Measurements from ENCODE around the gene ZNF239. TPM values are rescaled to one million over a fixed set of nuclear protein-coding genes. Genes with fewer than 3 reads are reported as not detected.

The ZNF239 gene
- total and polyA plus RNA-seq, 2 experiments from 2014 or later: 6.2 to 6.8 TPM

DNA sequence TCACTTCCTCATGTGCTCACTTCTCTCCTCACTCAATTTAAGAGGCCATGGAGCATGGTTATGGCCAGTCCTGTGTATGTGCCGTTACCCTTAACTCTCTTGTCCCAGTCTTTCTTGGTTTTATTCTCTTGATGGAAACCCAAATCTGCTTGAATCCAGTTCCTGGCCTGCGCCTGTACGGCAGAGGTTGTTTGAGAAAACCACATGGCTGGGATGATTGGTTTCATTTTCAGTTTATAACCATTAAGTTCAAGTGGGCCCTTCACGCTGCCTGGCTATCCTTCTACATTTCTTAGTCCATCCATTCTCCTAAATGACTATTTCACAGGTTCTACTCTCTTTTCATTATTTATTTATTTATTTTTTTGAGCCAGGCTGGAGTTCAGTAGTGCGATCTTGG, 1.6 kb upstream of the ZNF239 start:
- Histone ChIP-seq H3K9me2 (ENCODE audit: insufficient read depth) (no peaks in the 10 kb centered on the region), H3K79me2 (ENCODE audit: insufficient read depth) (no peaks in the 10 kb centered on the region), H3K27ac (no peak overlapping the region), H2AFZ (no peak overlapping the region), H3K27me3 (replicated peaks; ENCODE audit: insufficient read depth) (no peaks in the 10 kb centered on the region; the same call in 1 of the 2 replicates), H3F3A (ENCODE audit: insufficient read depth) (no peaks in the 10 kb centered on the region), H3K9me3 (ENCODE audit: low read depth) (no peaks in the 10 kb centered on the region), H4K20me1 (ENCODE audit: insufficient read depth) (no peaks in the 10 kb centered on the region), H3K4me3 (no peak overlapping the region), H3K4me1 (ENCODE audit: insufficient read depth) (peaks cover 4% of the 10 kb centered on the region; the same call in 1 of the 2 replicates), H3K9ac (no peak overlapping the region), H3K4me2 (ENCODE audit: unreplicated experiment) (no peak overlapping the region), H3K36me3 (ENCODE audit: low read depth) (no peaks in the 10 kb centered on the region)
- 96 to 98% methylated on average over 5 of the region's 5 CpGs for WGBS, 2 experiments (ENCODE audit: low coverage in 1 of 2, low lambda C conversion rate in 2 of 2, missing lambda C conversion rate in 2 of 2)
- TF ChIP-seq EZH2 (IDR thresholded peaks at IDR 0.05; ENCODE audit: insufficient read depth, poor library complexity, severe bottlenecking) (no peak), EZH2phosphoT487 (IDR thresholded peaks at IDR 0.05; ENCODE audit: insufficient read depth, low read depth) (no peak)
- DNase-seq: no peak
- in situ Hi-C loops (cut with MboI): no loop called here

DNA sequence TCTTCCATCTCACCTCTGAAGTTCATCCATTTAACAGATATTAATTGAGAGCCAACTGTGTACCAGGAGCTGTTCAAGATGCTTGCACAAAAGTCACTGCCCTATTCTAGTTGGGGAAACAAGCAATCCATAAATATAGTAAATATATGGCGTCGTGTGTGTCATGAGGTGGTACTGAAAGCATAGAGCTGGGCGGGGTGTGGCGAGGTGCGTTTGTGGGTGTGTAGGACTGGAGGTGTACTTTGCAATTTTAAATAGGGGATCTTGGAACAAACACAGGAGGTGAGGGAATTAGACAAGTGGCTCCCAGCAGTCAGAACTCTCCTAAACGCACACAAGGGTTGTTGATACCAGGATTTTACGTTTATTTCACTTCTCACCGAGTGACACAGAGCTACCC, 490 bp upstream of the ZNF239 start:
- in situ Hi-C loops (cut with MboI): no loop called here
- H3K4me2 ChIP-seq (ENCODE audit: unreplicated experiment): peak overlapping the region; percentile 82
- H3K9me2 ChIP-seq (ENCODE audit: insufficient read depth): no peaks in the 10 kb centered on the region
- peaks cover 4% of the 10 kb centered on the region; the same call in 1 of the 2 replicates for H3K4me1 ChIP-seq (ENCODE audit: insufficient read depth)
- 0 out of 2 replicates have a peak overlapping the region, but pooled peaks have one; percentile 18 for H3K27ac ChIP-seq
- H3K9me3 ChIP-seq (ENCODE audit: low read depth): no peaks in the 10 kb centered on the region
- no peaks in the 10 kb centered on the region for H3K36me3 ChIP-seq (ENCODE audit: low read depth)
- 86 to 89% methylated on average over 8 of the region's 8 CpGs for WGBS, 2 experiments (ENCODE audit: low coverage in 1 of 2, low lambda C conversion rate in 2 of 2, missing lambda C conversion rate in 2 of 2)
- no peaks in the 10 kb centered on the region for H3F3A ChIP-seq (ENCODE audit: insufficient read depth)
- peak overlapping the region; percentile 76 for H3K9ac ChIP-seq
- peak; percentile 3 for DNase-seq
- no peaks in the 10 kb centered on the region for H3K27me3 ChIP-seq (replicated peaks; ENCODE audit: insufficient read depth)
- no peaks in the 10 kb centered on the region for H3K79me2 ChIP-seq (ENCODE audit: insufficient read depth)
- TF ChIP-seq EZH2phosphoT487 (IDR thresholded peaks at IDR 0.05; ENCODE audit: insufficient read depth, low read depth) (no peak), EZH2 (IDR thresholded peaks at IDR 0.05; ENCODE audit: insufficient read depth, poor library complexity, severe bottlenecking) (no peak)
- peak overlapping the region; percentile 71 for H3K4me3 ChIP-seq
- peak overlapping the region; percentile 96 for H2AFZ ChIP-seq
- no peaks in the 10 kb centered on the region for H4K20me1 ChIP-seq (ENCODE audit: insufficient read depth)

DNA sequence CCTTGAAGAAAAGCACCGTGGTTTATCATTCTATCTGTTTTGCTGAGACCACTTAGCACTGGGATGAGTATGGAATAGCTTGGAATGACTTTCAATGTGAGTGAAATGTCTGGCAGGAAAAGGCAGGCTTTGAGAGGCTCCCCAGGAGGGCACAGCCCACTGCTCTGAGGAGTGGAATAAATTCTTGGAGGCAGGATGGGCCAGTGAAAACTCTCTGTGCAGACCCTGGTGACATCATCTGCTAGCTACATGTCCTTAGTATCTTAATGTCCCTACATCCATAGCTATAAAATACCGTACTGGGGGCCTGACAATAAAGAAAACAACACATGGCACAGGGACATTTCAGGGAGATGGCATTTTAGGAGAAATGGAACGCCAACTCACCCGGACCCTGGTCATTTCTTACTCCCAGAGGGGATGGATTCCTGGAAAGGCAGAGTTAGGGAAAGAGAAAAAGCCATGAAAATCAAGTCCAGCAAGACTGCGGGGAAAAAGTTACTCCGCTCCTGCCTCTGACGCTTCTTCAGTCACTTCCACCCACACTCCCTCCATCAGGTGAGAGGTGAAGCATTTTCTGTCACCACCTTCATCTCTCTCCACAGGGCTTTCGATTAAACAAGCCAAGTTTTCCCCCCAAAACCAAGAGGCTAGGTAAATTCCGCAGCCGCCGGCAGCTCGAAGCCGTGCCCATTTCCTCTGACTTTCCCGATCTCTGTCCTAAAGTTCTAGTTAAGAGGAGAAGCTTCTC, 991 bp downstream of the ZNF239 start:
- H3K4me2 ChIP-seq (ENCODE audit: unreplicated experiment): peak overlapping the region; percentile 82
- in situ Hi-C loops (cut with MboI): no loop called here

DNA sequence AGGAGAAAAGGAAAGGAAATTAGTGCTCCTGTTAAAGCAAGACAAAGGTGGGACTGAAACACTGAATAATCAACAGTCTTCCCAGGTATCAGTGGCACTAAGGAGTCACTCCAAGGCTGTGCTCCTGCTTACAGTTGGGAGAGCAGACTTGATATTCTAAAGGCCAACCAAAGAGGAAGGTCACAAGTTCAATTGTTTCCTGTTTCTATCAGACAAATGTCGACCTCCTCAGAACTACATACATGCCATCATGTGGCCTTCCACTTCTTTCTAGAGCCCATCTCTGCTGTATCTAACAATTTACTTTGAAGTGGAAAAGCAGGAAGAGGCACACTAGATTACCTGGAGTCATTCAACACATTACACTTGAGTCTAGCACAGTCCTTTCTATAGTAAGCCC, 3.4 kb downstream of the ZNF239 start:
- WGBS, 2 experiments (ENCODE audit: low coverage in 1 of 2, low lambda C conversion rate in 2 of 2, missing lambda C conversion rate in 2 of 2): 8 to 17% methylated on average over 1 of the region's 1 CpG
- H3K9me3 ChIP-seq (ENCODE audit: low read depth): no peaks in the 10 kb centered on the region

More for the DNA sequence above, 991 bp downstream of the ZNF239 start:
- Histone ChIP-seq H3K9me2 (ENCODE audit: insufficient read depth) (no peaks in the 10 kb centered on the region), H3K79me2 (ENCODE audit: insufficient read depth) (no peaks in the 10 kb centered on the region), H3K4me1 (ENCODE audit: insufficient read depth) (peaks cover 4% of the 10 kb centered on the region; the same call in 1 of the 2 replicates), H3K27me3 (replicated peaks; ENCODE audit: insufficient read depth) (no peaks in the 10 kb centered on the region), H2AFZ (peak overlapping the region; percentile 96), H3K9ac (peak overlapping the region; percentile 76), H3K36me3 (ENCODE audit: low read depth) (no peaks in the 10 kb centered on the region), H3F3A (ENCODE audit: insufficient read depth) (no peaks in the 10 kb centered on the region), H3K4me3 (peak overlapping the region; percentile 71), H3K9me3 (ENCODE audit: low read depth) (no peaks in the 10 kb centered on the region), H3K27ac (peak overlapping the region; percentile 55), H4K20me1 (ENCODE audit: insufficient read depth) (no peaks in the 10 kb centered on the region)
- TF ChIP-seq EZH2 (IDR thresholded peaks at IDR 0.05; ENCODE audit: insufficient read depth, poor library complexity, severe bottlenecking) (no peak), EZH2phosphoT487 (IDR thresholded peaks at IDR 0.05; ENCODE audit: insufficient read depth, low read depth) (no peak)
- WGBS, 2 experiments (ENCODE audit: low coverage in 1 of 2, low lambda C conversion rate in 2 of 2, missing lambda C conversion rate in 2 of 2): 15% methylated on average over 14 of the region's 14 CpGs
- DNase-seq: peak; percentile 31

More for the DNA sequence above, 3.4 kb downstream of the ZNF239 start:
- Histone ChIP-seq H3K27ac (no peak overlapping the region), H3K79me2 (ENCODE audit: insufficient read depth) (no peaks in the 10 kb centered on the region), H3K4me1 (ENCODE audit: insufficient read depth) (peaks cover 4% of the 10 kb centered on the region; the same call in 1 of the 2 replicates), H3K9me2 (ENCODE audit: insufficient read depth) (no peaks in the 10 kb centered on the region), H3F3A (ENCODE audit: insufficient read depth) (no peaks in the 10 kb centered on the region), H3K27me3 (replicated peaks; ENCODE audit: insufficient read depth) (no peaks in the 10 kb centered on the region), H3K36me3 (ENCODE audit: low read depth) (no peaks in the 10 kb centered on the region), H3K4me3 (no peak overlapping the region), H2AFZ (no peak overlapping the region), H3K4me2 (ENCODE audit: unreplicated experiment) (no peak overlapping the region), H3K9ac (no peak overlapping the region), H4K20me1 (ENCODE audit: insufficient read depth) (no peaks in the 10 kb centered on the region)
- no peak for TF ChIP-seq EZH2 (IDR thresholded peaks at IDR 0.05; ENCODE audit: insufficient read depth, poor library complexity, severe bottlenecking)
- no peak for TF ChIP-seq EZH2phosphoT487 (IDR thresholded peaks at IDR 0.05; ENCODE audit: insufficient read depth, low read depth)
- no peak for DNase-seq
- in situ Hi-C loops (cut with MboI): no loop called here

Data from GM23248 (cell line).